Suppressor macrophage treated with lipopolysaccharide for 4 hours (primary cell): ENCODE measurements around the gene TLR3.
"Not testable (repeated sequence)": the region's sequence is repeated elsewhere in the genome, so short reads cannot be mapped to it uniquely, and the experiment has no call there.

Source experiments
- DNase-seq: peaks from one replicate; pipeline ENCODE4 v3.0.0-alpha.2; 2020

Gene TLR3

GRCh38 chr4:186050135-186050534 lies 18.8 kb upstream of the TLR3 start:
- not testable (repeated sequence) for DNase-seq

DNA sequence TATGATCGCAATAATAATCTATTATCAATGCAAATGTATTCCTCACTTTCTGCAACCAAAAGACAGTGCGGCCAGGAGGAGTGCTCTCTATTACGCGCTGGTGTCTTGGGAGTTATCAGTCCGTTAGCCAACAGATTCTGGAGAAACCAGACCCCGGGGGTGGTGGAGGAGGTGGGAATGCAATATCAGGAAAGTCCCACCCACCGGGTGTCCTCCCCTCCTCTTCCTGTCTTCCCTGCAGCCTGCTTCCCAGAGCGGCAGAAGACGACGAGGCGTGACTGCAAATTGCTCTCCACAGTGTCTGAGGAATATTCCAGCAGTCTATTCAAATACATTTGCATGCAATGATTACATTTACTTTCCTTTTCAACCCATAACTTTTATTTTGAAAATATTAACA lies 17.9 kb upstream of the TLR3 start:
- DNase-seq = no peak

GRCh38 chr4:186058253-186058979 lies 10.5 kb upstream of the TLR3 start:
- DNase-seq = no peak

- DNase-seq = no peak
Measured at GRCh38 chr4:186058980-186059316, 10.0 kb upstream of the TLR3 start.

GRCh38 chr4:186061921-186062320 lies 7.0 kb upstream of the TLR3 start:
- DNase-seq = peak; percentile 72

DNA sequence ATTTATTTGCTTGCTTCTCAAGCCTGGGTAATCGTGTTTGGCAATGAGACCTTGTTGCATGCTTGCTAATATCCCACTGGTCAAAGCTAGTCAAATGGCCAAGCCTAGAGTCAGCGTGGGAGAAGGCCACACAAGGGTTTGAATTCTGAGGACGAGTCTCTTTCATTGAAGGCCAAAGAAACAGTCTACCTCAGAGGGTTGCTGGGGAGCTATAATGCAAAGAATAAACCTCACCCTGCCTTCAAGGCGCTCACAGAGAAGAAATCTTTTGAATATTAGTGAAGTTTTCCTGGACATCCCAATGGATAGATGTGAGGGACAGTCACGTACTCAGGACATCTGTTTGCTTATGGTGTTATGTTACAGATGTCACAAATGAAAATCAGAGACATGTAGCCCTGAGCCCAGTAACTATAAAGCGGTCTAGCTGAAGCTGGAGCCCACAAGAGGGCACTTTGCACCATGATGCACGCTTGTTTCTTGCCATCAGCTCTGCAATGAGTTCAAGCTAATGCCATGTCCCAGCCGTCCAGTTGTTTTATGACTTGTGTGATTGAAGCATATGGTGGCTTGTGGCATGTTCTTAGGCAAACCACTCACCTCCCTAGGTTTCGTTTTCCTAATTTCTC lies 1.1 kb upstream of the TLR3 start:
- DNase-seq = peak; percentile 43

- DNase-seq = no peak
Measured at GRCh38 chr4:186069729-186070128, 773 bp downstream of the TLR3 start.

GRCh38 chr4:186072516-186072915 lies 3.6 kb downstream of the TLR3 start:
- DNase-seq = no peak

DNA sequence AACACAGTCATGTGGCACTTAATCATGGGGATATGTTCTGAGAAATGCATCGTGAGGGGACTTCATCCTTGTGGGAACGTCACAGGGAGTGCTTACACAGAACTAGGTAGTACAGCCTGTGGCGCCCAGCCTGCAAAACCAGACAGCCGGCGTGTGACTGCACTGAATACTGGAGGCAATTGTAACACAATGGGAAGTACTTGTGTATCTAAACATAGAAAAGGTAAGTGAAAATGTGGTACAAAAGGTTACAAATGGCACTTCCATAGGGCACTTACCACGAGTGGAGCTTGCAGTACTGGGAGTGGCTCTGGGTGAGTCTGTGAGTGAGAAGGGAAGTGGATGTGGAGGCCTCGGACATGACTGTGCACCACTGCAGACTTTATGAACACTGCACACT lies 5.2 kb downstream of the TLR3 start:
- DNase-seq = no peak

GRCh38 chr4:186078981-186079638 lies 10.2 kb downstream of the TLR3 start:
- DNase-seq = no peak

GRCh38 chr4:186079694-186080093 lies 10.7 kb downstream of the TLR3 start:
- DNase-seq = no peak

- no peak for DNase-seq
Measured at GRCh38 chr4:186081202-186081807, 12.3 kb downstream of the TLR3 start.

DNA sequence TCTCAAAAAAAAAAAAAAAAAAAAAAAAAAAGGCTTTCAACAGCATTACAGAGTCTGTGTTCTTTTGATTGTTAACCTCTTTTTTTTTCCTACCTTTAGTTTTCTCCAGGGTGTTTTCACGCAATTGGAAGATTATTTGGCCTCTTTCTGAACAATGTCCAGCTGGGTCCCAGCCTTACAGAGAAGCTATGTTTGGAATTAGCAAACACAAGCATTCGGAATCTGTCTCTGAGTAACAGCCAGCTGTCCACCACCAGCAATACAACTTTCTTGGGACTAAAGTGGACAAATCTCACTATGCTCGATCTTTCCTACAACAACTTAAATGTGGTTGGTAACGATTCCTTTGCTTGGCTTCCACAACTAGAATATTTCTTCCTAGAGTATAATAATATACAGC lies 13.3 kb downstream of the TLR3 start:
- no peak for DNase-seq

- DNase-seq = no peak
Measured at GRCh38 chr4:186088523-186088922, 19.6 kb downstream of the TLR3 start.

GRCh38 chr4:186092296-186092695 lies 23.3 kb downstream of the TLR3 start:
- DNase-seq = no peak

DNA sequence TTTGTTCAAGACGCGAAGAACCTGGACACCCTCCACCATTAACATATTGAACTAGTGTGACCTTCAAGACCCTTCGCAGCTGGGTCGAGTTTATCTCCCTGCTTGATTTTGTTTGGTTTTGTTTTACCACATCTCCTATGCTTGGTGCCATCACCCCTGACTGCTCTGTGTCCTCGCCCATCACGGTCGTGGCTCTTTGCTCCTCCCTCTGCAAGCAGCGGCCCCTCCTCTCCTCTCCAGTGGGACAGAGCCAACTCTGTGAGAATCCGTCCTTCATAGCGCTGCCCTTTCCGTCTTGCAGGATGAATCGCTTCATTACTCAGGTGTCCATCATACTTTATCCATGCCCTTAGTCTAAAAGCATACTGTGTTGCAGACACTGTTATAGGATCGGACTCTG lies 26.4 kb downstream of the TLR3 start:
- no peak for DNase-seq

DNA sequence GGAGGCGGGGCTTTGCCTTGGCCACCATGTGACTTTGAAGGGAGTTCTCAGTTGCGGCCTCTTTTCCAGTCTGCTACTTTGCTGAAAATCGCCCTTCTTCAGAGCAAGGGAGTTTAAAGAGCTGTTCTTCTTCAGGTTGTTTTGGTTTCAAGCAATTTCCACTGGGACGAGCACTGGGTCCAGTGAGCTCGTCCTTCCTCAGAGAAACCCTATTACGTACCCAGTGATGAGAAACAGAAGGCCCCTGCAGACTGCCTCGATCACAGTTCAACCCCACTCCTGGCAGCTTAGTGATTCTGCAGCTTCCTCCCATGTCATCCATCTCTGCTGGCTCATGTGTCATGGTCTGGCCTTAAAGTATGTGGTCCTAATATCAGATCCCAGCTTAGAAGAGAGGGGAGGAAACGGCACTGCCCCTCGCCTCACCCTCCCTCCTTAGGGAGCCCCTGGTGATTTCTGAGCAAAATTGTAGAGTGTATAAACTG lies 27.8 kb downstream of the TLR3 start:
- DNase-seq = no peak

- DNase-seq = no peak
Measured at GRCh38 chr4:186097386-186097785, 28.4 kb downstream of the TLR3 start.

DNA sequence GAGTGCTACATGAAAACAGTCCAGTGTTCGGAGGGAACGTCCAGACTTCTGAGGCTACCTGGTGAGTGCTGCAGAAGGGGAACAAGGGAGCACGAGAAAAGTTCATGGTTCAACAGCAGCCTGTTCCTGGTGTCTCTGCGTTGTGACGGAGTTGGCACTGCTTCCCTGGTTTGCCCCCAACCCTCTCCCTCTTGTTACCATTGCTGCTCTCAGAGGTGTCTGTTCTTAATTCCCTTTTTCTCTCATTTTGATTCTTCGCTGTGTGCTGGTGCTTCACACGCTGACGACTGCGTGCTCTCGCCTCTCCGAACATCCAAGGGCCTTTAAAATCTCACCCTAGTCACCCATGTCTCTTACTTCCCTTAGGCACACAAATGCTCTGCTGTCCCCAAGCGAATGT lies 34.0 kb downstream of the TLR3 start:
- DNase-seq = no peak

DNA sequence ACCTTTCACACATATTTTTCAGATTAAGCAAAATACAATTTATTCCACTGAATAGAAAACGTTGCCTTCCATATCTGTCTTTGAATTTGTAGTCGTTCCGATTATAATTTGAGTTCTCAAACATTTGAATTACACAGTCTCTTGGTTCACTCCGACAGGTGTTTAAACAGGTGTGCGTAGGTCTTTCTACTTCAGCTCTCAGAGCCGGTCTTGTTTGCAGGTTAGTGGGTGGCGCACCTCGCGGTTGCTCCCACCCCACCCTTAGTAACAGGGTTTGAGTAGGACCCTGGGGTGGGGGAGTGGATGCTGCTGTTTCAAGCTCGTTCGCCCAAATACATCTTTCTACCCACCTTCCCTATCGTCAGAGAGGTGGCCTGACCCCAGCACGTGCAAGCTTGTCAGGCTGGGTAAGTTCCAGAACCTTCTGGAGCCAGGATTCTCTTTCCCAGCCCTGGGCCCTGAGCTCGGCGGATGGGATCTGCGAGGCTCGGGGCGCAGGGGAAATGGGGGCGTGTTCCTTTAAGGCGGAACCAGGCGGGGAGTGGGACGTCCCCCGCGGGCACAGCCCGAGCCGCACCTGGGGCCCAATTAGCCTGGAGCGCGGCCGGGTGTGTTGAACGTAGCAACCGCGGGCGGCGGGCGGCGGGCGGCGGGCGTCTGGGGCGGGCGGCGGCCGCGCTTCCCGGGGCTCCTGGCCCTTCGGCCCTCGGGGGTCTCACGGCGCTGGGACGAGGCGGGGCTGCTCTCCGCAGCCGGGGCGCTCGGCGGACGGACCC lies 35.3 kb downstream of the TLR3 start, which contains the start of gene FAM149A:
TSS of gene FAM149A (plus strand) at position 591 of the 776 bp plus-strand sequence.
- no peak for DNase-seq

GRCh38 chr4:186104890-186105646 lies 36.1 kb downstream of the TLR3 start:
- DNase-seq = no peak
